ENCODE data around the gene AAMDC. TPM values are rescaled to one million over a fixed set of nuclear protein-coding genes. Genes with fewer than 3 reads are reported as not detected.

The AAMDC gene
- total RNA-seq: 10 to 100 TPM; 12.3 to 12.4 TPM

GRCh38 chr11:77820565-77821348 is at the start of gene AAMDC, which contains the start of gene RSF1:
AAMDC (plus strand) TSS chr11:77821144; CDS start chr11:77842497, 21,353 bp downstream.
RSF1 (minus strand) TSS chr11:77820722; CDS start chr11:77820714, 8 bp downstream.

Other genes starting within 250 kb of the AAMDC start
- gene AQP11, start 231.2 kb upstream of the AAMDC start, total RNA-seq: under 1 TPM; 0.31 to 0.33 TPM
- 100 to 1,000 TPM; 109 to 112 TPM for gene CLNS1A, start 183.3 kb upstream of the AAMDC start, total RNA-seq
- gene RSF1, start 422 bp upstream of the AAMDC start, total RNA-seq: 10 to 100 TPM; 55.7 to 62.8 TPM
- 10 to 100 TPM; 43.8 to 44.3 TPM for gene INTS4, start 173.5 kb downstream of the AAMDC start, total RNA-seq
- under 1 TPM; 0.18 to 0.22 TPM for gene KCTD14, start 202.1 kb downstream of the AAMDC start, total RNA-seq
- gene THRSP, start 242.7 kb downstream of the AAMDC start, total RNA-seq: not detected

Data from activated naive CD4-positive, alpha-beta T cell treated with anti-CD3 and anti-CD28 coated beads, Interleukin-2, amount 10 ng/mL, durations not matched to agents 5 hours and 36 hours (primary cell).